ENCODE results near the gene PAK6.

The PAK6 gene

DNA sequence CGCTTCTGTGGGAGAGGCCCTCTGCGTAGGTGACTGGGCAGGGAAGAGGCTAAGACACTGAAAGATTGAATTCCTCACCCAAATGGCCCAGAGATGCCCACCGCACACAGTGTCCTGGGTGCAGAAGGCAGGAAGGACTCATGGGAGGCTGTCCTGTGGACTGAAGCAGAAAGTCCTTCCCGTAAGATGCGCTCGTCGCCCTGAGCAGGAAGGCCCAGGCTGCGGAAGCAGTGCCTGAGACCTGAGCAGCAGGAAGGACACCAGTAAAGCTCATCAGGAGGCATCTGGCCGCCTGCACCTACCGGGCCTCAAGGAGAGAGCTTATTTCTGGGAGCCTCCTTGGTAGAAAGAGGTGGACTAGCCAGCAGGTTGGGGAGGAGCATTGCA, 3.3 kb downstream of the PAK6 start:
- DNase-seq: no peak
- Histone ChIP-seq H3K27me3 (peaks cover 0 to 26% of the 10 kb centered on the region in 2 donors), H3K9me3 (no peaks in the 10 kb centered on the region), H3K4me1 (peaks cover 0 to 32% (median 11%) of the 10 kb centered on the region in 4 donors), H3K27ac (no peak overlapping the region), H3K36me3 (no peaks in the 10 kb centered on the region), H3K4me3 (no peak overlapping the region)
- intact Hi-C loops (cut with DNase I; ENCODE audit: low total_unique reads): no loop called here
- TF ChIP-seq, protein P1, sequence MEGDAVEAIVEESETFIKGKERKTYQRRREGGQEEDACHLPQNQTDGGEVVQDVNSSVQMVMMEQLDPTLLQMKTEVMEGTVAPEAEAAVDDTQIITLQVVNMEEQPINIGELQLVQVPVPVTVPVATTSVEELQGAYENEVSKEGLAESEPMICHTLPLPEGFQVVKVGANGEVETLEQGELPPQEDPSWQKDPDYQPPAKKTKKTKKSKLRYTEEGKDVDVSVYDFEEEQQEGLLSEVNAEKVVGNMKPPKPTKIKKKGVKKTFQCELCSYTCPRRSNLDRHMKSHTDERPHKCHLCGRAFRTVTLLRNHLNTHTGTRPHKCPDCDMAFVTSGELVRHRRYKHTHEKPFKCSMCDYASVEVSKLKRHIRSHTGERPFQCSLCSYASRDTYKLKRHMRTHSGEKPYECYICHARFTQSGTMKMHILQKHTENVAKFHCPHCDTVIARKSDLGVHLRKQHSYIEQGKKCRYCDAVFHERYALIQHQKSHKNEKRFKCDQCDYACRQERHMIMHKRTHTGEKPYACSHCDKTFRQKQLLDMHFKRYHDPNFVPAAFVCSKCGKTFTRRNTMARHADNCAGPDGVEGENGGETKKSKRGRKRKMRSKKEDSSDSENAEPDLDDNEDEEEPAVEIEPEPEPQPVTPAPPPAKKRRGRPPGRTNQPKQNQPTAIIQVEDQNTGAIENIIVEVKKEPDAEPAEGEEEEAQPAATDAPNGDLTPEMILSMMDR (IDR thresholded peaks at IDR 0.05): no peak

DNA sequence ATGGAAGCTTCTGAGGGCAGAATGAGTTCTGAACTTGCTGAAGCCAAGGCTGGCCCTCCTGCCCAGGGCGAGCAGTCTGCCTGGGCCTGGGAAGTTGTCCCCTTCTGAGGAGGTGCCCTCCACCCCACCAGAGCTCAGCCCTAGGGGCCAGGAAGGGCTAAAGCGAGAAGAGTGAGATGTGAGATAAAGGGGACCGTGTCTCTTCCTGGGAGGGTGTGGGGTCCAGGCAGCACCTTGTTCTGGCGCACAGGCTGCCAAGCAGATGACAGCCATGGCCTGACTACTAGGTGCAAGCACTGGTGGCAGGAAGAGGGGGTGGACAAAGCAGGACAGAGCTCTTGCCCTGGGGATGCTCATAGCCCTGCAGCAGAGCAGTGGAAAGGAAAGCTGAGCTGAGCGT, 3.7 kb downstream of the PAK6 start:
- intact Hi-C loops (cut with DNase I; ENCODE audit: low total_unique reads): no loop called here
- peaks cover 0 to 26% of the 10 kb centered on the region in 2 donors for H3K27me3 ChIP-seq
- TF ChIP-seq, protein P1 (IDR thresholded peaks at IDR 0.05): no peak
- peaks cover 0 to 32% (median 11%) of the 10 kb centered on the region in 4 donors for H3K4me1 ChIP-seq
- no peak for DNase-seq
- H3K36me3 ChIP-seq: no peaks in the 10 kb centered on the region
- H3K27ac ChIP-seq: no peak overlapping the region
- no peak overlapping the region for H3K4me3 ChIP-seq
- no peaks in the 10 kb centered on the region for H3K9me3 ChIP-seq

DNA sequence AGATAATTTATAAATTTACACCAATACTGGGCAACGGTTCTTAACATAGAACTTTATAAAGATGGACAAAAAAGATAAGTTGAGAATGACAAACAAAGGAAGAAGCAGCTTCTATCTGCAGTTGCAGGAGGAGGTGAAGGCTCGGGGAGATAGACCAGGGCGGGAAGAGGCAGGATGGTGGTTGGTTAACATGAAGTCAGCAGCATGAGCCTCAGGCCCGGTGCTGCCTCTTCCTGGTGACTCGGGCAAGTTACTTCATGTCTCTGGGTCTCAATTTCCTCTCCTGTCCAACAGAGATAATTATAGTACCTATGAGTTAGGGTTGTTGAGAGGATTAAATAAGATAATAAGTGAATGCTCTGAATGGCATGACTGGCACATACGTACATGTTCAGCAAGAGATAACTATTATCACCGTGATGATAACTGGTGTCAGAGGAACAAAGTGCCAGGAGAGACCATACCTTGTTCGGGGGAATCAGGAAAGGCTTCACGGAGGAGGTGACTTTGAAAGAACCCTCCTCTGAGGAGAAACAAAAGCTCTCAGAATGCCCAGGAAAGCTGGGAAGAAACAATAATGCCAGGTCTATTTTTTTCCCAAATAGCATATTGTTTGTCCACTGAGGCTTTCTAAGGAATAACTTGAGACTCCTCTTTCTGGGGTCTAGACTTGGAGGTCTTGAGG, 4.4 kb downstream of the PAK6 start:
- intact Hi-C loops (cut with DNase I; ENCODE audit: low total_unique reads): no loop called here

DNA sequence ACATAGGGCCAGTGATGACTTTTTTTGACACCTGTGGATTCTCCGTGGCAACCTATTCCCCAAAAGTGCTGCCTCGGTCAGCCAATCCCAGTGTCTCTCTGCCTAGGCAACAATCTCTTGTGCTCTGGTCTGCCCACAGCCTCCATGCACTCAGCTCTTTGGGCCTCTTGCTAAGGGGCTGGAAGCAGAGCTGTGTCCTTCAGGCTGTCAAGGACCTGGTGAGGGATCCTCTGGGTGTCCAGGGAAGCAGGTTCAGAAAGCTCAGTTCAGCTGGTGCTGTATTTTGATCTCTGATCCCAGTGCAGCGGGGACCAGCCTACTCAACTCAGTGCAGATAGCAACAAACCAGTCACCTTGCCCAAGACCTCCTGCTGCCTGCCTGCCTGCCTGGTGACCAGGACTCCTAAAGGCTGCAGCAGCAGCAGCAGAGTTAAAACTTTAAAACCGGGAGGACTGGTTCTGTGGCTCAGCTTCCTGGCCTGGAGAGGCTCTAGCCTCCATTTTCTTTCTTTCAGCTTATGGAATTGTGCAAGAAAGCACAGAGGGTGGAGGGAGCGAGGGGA, 6.2 kb downstream of the PAK6 start:
- H3K36me3 ChIP-seq: no peaks in the 10 kb centered on the region
- no peak overlapping the region for H3K27ac ChIP-seq
- H3K4me3 ChIP-seq: no peak overlapping the region
- intact Hi-C loops (cut with DNase I; ENCODE audit: low total_unique reads): no loop called here
- TF ChIP-seq, protein P1 (IDR thresholded peaks at IDR 0.05): no peak
- H3K4me1 ChIP-seq: peaks cover 0 to 27% (median 0%) of the 10 kb centered on the region in 4 donors
- H3K27me3 ChIP-seq: peaks cover 0 to 5% of the 10 kb centered on the region in 2 donors
- peak in 1 of 2 donors; percentile 12 for DNase-seq
- H3K9me3 ChIP-seq: no peaks in the 10 kb centered on the region

More for the DNA sequence above, 4.4 kb downstream of the PAK6 start:
- no peaks in the 10 kb centered on the region for H3K36me3 ChIP-seq
- DNase-seq: no peak
- no peaks in the 10 kb centered on the region for H3K9me3 ChIP-seq
- H3K4me1 ChIP-seq: peaks cover 0 to 31% (median 11%) of the 10 kb centered on the region in 4 donors
- no peak overlapping the region for H3K27ac ChIP-seq
- H3K4me3 ChIP-seq: no peak overlapping the region
- peaks cover 0 to 23% of the 10 kb centered on the region in 2 donors for H3K27me3 ChIP-seq
- TF ChIP-seq, protein P1 (IDR thresholded peaks at IDR 0.05): no peak

DNA sequence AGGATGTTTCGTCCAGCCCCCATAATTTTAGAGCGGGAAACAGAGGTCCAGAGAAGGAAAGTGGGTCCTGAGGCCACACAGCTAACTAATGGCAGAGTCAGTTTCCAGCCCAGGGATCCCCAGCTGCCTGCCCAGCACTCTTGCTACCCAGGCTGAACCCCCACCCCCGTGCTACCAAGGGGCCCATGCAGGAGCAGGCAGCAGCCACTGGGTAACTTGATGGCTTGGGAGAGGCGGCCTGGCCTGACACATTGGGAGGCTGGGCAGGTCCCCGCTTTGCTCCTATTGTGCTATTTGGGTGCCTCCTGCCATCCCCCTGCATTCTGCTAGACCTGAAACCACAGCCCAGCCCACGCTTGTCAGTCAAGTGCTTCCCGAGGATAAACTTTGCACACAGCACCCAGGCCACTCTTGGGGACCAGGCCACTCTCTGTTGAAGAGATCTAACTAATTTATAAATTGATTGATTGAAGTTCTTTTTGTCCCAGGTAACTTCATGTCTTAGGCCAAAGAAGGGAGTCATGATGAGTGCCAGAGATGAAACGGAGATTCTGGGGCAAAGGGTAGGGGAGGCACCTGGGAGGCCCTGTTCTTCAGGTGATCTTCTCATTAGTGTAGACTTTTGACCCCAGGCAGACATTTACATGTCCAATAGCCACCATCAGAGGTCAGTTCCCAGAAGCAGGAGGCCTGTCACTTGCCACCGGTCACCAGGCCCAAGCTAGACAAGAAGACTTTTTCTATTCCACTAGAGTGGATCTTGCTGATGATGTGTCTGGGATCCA, 7.0 kb downstream of the PAK6 start:
- intact Hi-C loops (cut with DNase I; ENCODE audit: low total_unique reads): no loop called here
- H3K27ac ChIP-seq: no peak overlapping the region
- no peaks in the 10 kb centered on the region for H3K9me3 ChIP-seq
- no peak overlapping the region for H3K4me3 ChIP-seq
- peaks cover 0 to 28% (median 0%) of the 10 kb centered on the region in 4 donors for H3K4me1 ChIP-seq
- H3K36me3 ChIP-seq: no peaks in the 10 kb centered on the region
- TF ChIP-seq, protein P1 (IDR thresholded peaks at IDR 0.05): no peak
- peaks cover 0 to 4% of the 10 kb centered on the region in 2 donors for H3K27me3 ChIP-seq
- DNase-seq: peak; percentile 12 to 54

All from tibial artery (tissue), 4 donors.